PC-9 (cell line): ENCODE data around the gene RBM14.

Experiments used
- EZH2 ChIP-seq: fragments of 200-600 bp; sonication (generic); IDR thresholded peaks from 2 replicates; pipeline ENCODE4 v1.8.0; 2017; ENCODE audit warnings: antibody characterized with exemption, low read depth
- TF ChIP-seq, protein P1 (sequence below): fragments of 200-600 bp; sonication (generic); conservative IDR thresholded peaks from 2 replicates; pipeline ENCODE4 v1.6.1; 2017; ENCODE audit warnings: mixed run types, antibody characterized with exemption, mild to moderate bottlenecking, moderate library complexity

DNA sequence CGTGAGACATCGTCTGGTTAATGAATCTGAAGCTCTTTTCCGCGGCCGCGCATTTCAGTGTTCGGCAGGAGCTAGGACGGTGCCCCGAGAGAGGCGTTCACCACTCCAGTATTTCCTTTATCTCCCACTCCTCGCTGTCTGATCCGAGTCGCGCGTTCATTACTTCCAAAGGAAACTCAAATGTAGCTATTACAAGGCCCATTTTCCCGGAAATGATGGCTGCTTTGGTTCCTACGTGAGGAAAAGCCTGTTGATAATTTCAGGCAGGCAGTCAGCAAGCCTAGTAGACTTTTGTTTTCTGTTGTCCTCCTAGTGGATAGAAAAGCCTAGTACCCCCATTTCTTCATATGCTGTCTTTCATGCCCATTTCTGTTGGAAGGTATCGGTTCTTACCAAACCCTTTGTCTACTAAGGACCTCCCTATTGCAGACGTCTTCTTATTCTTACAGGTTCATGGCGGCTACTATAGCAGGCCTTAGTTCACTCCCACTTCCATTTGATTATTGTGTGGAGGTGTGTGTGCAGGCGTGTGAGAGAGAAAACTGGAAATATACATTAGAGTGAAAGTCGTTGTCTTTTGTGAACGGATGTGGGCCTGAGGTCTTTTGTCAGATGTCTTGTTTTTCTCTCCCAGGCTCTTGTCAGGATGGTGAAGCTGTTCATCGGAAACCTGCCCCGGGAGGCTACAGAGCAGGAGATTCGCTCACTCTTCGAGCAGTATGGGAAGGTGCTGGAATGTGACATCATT is 22.8 kb downstream of the RBM14 start:
- TF ChIP-seq EZH2: no peak
- TF ChIP-seq, protein P1, sequence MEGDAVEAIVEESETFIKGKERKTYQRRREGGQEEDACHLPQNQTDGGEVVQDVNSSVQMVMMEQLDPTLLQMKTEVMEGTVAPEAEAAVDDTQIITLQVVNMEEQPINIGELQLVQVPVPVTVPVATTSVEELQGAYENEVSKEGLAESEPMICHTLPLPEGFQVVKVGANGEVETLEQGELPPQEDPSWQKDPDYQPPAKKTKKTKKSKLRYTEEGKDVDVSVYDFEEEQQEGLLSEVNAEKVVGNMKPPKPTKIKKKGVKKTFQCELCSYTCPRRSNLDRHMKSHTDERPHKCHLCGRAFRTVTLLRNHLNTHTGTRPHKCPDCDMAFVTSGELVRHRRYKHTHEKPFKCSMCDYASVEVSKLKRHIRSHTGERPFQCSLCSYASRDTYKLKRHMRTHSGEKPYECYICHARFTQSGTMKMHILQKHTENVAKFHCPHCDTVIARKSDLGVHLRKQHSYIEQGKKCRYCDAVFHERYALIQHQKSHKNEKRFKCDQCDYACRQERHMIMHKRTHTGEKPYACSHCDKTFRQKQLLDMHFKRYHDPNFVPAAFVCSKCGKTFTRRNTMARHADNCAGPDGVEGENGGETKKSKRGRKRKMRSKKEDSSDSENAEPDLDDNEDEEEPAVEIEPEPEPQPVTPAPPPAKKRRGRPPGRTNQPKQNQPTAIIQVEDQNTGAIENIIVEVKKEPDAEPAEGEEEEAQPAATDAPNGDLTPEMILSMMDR: no peak
